Pons (tissue), 1 donor: ENCODE measurements around the gene ZC2HC1C.
"Not testable (repeated sequence)": the region's sequence is repeated elsewhere in the genome, so short reads cannot be mapped to it uniquely, and the experiment has no call there.

Source experiments
- DNase-seq: peaks from one replicate; pipeline ENCODE4 v3.0.0-alpha.2; 2016; ENCODE audit warnings: low spot score

Gene ZC2HC1C

GRCh38 chr14:75054421-75054820, 15.0 kb upstream of the ZC2HC1C start:
- DNase-seq, result no peak

GRCh38 chr14:75059642-75060041, 9.8 kb upstream of the ZC2HC1C start:
- no peak for DNase-seq

- DNase-seq, result no peak
Observed at GRCh38 chr14:75060420-75060819, 9.0 kb upstream of the ZC2HC1C start.

- no peak for DNase-seq
Observed at GRCh38 chr14:75063013-75063412, 6.4 kb upstream of the ZC2HC1C start.

GRCh38 chr14:75063491-75064204, 5.8 kb upstream of the ZC2HC1C start, which contains the start of gene ACYP1:
Gene ACYP1, minus strand, starts transcription at chr14:75064024. Its CDS starts 471 bp downstream, at chr14:75063553.
- peak; percentile 87 for DNase-seq

- DNase-seq, result no peak
Observed at GRCh38 chr14:75064205-75064567, 5.3 kb upstream of the ZC2HC1C start.

GRCh38 chr14:75066691-75067090, 2.8 kb upstream of the ZC2HC1C start:
- DNase-seq, result no peak

- DNase-seq, result peak; percentile 36
Observed at GRCh38 chr14:75067212-75067611, 2.2 kb upstream of the ZC2HC1C start.

GRCh38 chr14:75067765-75068164, 1.7 kb upstream of the ZC2HC1C start:
- DNase-seq, result not testable (repeated sequence)

- peak; percentile 34 for DNase-seq
Observed at GRCh38 chr14:75068294-75069120, 934 bp upstream of the ZC2HC1C start.

- no peak for DNase-seq
Observed at GRCh38 chr14:75069811-75070145, 337 bp downstream of the ZC2HC1C start.

- no peak for DNase-seq
Observed at GRCh38 chr14:75070383-75070782, 942 bp downstream of the ZC2HC1C start.

- no peak for DNase-seq
Observed at GRCh38 chr14:75077794-75078193, 8.4 kb downstream of the ZC2HC1C start.

- no peak for DNase-seq
Observed at GRCh38 chr14:75079521-75079920, 10.1 kb downstream of the ZC2HC1C start.

- DNase-seq, result no peak
Observed at GRCh38 chr14:75081660-75082229, 12.3 kb downstream of the ZC2HC1C start.

GRCh38 chr14:75083271-75083670, 13.8 kb downstream of the ZC2HC1C start:
- DNase-seq, result no peak

- DNase-seq, result no peak
Observed at GRCh38 chr14:75084513-75084912, 15.1 kb downstream of the ZC2HC1C start.

- DNase-seq, result no peak
Observed at GRCh38 chr14:75088153-75088552, 18.7 kb downstream of the ZC2HC1C start.

- DNase-seq, result peak; percentile 79
Observed at GRCh38 chr14:75088566-75089373, 19.3 kb downstream of the ZC2HC1C start.

GRCh38 chr14:75090353-75090752, 20.9 kb downstream of the ZC2HC1C start:
- DNase-seq, result no peak

- DNase-seq, result no peak
Observed at GRCh38 chr14:75091251-75091650, 21.8 kb downstream of the ZC2HC1C start.

GRCh38 chr14:75092698-75093097, 23.3 kb downstream of the ZC2HC1C start:
- no peak for DNase-seq
